SK-N-SH (cell line): ENCODE measurements around the gene GHRHR.

Source experiments
- CHD2 ChIP-seq: fragments of 150-350 bp; IDR thresholded peaks from 2 replicates; pipeline ENCODE4 v1.6.1; 2018; ENCODE audit warnings: low read length; ENCODE audit not compliant: partially characterized antibody
- CTCF ChIP-seq: fragments of 200-600 bp; sonication (generic); IDR thresholded peaks from 2 replicates; pipeline ENCODE4 v1.6.1; 2017; ENCODE audit warnings: antibody characterized with exemption, mild to moderate bottlenecking, moderate library complexity
- MAX ChIP-seq: IDR thresholded peaks from 2 replicates; pipeline ENCODE4 v1.4.0; 2012; ENCODE audit warnings: low read depth
- MXI1 ChIP-seq: IDR thresholded peaks from 2 replicates; pipeline ENCODE4 v1.6.1; 2012; ENCODE audit warnings: mild to moderate bottlenecking, low read depth, low read length, improper control_type of control experiment
- NFIC ChIP-seq: IDR thresholded peaks from 2 replicates; pipeline ENCODE4 v1.4.0; 2012; ENCODE audit warnings: borderline replicate concordance
- POLR2AphosphoS5 ChIP-seq: IDR thresholded peaks from 2 replicates; pipeline ENCODE4 v1.6.1; 2012; ENCODE audit warnings: low read depth, low read length
- SIN3A ChIP-seq: IDR thresholded peaks from 2 replicates; pipeline ENCODE4 v1.6.1; 2012; ENCODE audit warnings: low read depth, mild to moderate bottlenecking, low read length, moderate library complexity, borderline replicate concordance
- TAF1 ChIP-seq: IDR thresholded peaks from 2 replicates; pipeline ENCODE4 v1.6.1; 2012; ENCODE audit warnings: low read depth, mild to moderate bottlenecking, low read length, moderate library complexity, borderline replicate concordance

GRCh38 chr7:30916255-30916654 lies 47.5 kb upstream of the GHRHR start:
- TF ChIP-seq CHD2 (no peak), POLR2AphosphoS5 (no peak), MAX (no peak), CTCF (no peak), MXI1 (no peak), SIN3A (no peak), TAF1 (no peak), NFIC (no peak)
